ENCODE data around the gene CCDC196.

Gene CCDC196

GRCh38 chr14:66472251-66472650, 13.9 kb upstream of the CCDC196 start:
- no peak for TF ChIP-seq CTCF (IDR thresholded peaks at IDR 0.05; ENCODE audit: low read depth, low read length)
- no peaks in the 10 kb centered on the region for H3K36me3 ChIP-seq
- H3K27me3 ChIP-seq (ENCODE audit: insufficient read depth, low read depth, severe bottlenecking): no peaks in the 10 kb centered on the region
- no peak for DNase-seq
- peaks cover 14% of the 10 kb centered on the region for H3K9me3 ChIP-seq (ENCODE audit: severe bottlenecking)
- H3K27ac ChIP-seq: no peak overlapping the region
- no peak overlapping the region for H3K4me3 ChIP-seq (ENCODE audit: low read depth, low read length)

GRCh38 chr14:66473223-66473622, 12.9 kb upstream of the CCDC196 start:
- peaks cover 14% of the 10 kb centered on the region for H3K9me3 ChIP-seq (ENCODE audit: severe bottlenecking)
- no peaks in the 10 kb centered on the region for H3K36me3 ChIP-seq
- no peak overlapping the region for H3K27ac ChIP-seq
- TF ChIP-seq CTCF (IDR thresholded peaks at IDR 0.05; ENCODE audit: low read depth, low read length): no peak
- no peaks in the 10 kb centered on the region for H3K27me3 ChIP-seq (ENCODE audit: insufficient read depth, low read depth, severe bottlenecking)
- H3K4me3 ChIP-seq (ENCODE audit: low read depth, low read length): no peak overlapping the region
- no peak for DNase-seq

GRCh38 chr14:66476964-66477363, 9.2 kb upstream of the CCDC196 start:
- Histone ChIP-seq H3K9me3 (ENCODE audit: severe bottlenecking) (no peaks in the 10 kb centered on the region), H3K4me3 (ENCODE audit: low read depth, low read length) (no peak overlapping the region), H3K27ac (no peak overlapping the region), H3K36me3 (no peaks in the 10 kb centered on the region), H3K27me3 (ENCODE audit: insufficient read depth, low read depth, severe bottlenecking) (no peaks in the 10 kb centered on the region)
- no peak for DNase-seq
- no peak for TF ChIP-seq CTCF (IDR thresholded peaks at IDR 0.05; ENCODE audit: low read depth, low read length)

GRCh38 chr14:66477567-66477966, 8.6 kb upstream of the CCDC196 start:
- H3K4me3 ChIP-seq (ENCODE audit: low read depth, low read length): no peak overlapping the region
- TF ChIP-seq CTCF (IDR thresholded peaks at IDR 0.05; ENCODE audit: low read depth, low read length): no peak
- H3K27me3 ChIP-seq (ENCODE audit: insufficient read depth, low read depth, severe bottlenecking): no peaks in the 10 kb centered on the region
- H3K27ac ChIP-seq: no peak overlapping the region
- no peaks in the 10 kb centered on the region for H3K36me3 ChIP-seq
- DNase-seq: no peak
- no peaks in the 10 kb centered on the region for H3K9me3 ChIP-seq (ENCODE audit: severe bottlenecking)

GRCh38 chr14:66482873-66483272, 3.3 kb upstream of the CCDC196 start:
- no peak overlapping the region for H3K27ac ChIP-seq
- DNase-seq: no peak
- no peaks in the 10 kb centered on the region for H3K36me3 ChIP-seq
- H3K27me3 ChIP-seq (ENCODE audit: insufficient read depth, low read depth, severe bottlenecking): no peaks in the 10 kb centered on the region
- no peaks in the 10 kb centered on the region for H3K9me3 ChIP-seq (ENCODE audit: severe bottlenecking)
- TF ChIP-seq CTCF (IDR thresholded peaks at IDR 0.05; ENCODE audit: low read depth, low read length): no peak
- no peak overlapping the region for H3K4me3 ChIP-seq (ENCODE audit: low read depth, low read length)

- no peaks in the 10 kb centered on the region for H3K36me3 ChIP-seq
- H3K9me3 ChIP-seq (ENCODE audit: severe bottlenecking): no peaks in the 10 kb centered on the region
- no peaks in the 10 kb centered on the region for H3K27me3 ChIP-seq (ENCODE audit: insufficient read depth, low read depth, severe bottlenecking)
- H3K4me3 ChIP-seq (ENCODE audit: low read depth, low read length): no peak overlapping the region
- H3K27ac ChIP-seq: no peak overlapping the region
- TF ChIP-seq CTCF (IDR thresholded peaks at IDR 0.05; ENCODE audit: low read depth, low read length): no peak
- no peak for DNase-seq
Observed at GRCh38 chr14:66483322-66483721, 2.8 kb upstream of the CCDC196 start.
